Right atrium auricular region (tissue), 2 donors: ENCODE results near the gene RAPGEF2. TPM values are rescaled to one million over a fixed set of nuclear protein-coding genes. Genes with fewer than 3 reads are reported as not detected.

Experiments used
- DNase-seq: peaks from one replicate; pipeline ENCODE4 v3.0.0-alpha.2; 2019; ENCODE audit warnings: low spot score
- H3K27ac ChIP-seq, 2 donors: fragments of 200-600 bp; sonication (generic); 1 replicate in 1 of 2; 2 replicates in 1 of 2; pipeline ENCODE4 v1.5.1; 2016 to 2019
- H3K27me3 ChIP-seq, 2 donors: fragments of 200-600 bp; sonication (generic); one replicate each; pipeline versions ENCODE4 v1.5.1 to v1.6.0; 2017 to 2019
- H3K36me3 ChIP-seq: fragments of 200-600 bp; sonication (generic); one replicate; pipeline ENCODE4 v1.5.1; 2016
- H3K4me1 ChIP-seq, 2 donors: fragments of 200-600 bp; sonication (generic); one replicate each; pipeline versions ENCODE4 v1.5.1 to v1.6.0; 2017 to 2019
- H3K4me3 ChIP-seq, 2 donors: fragments of 200-600 bp; sonication (generic); 1 replicate in 1 of 2; 2 replicates in 1 of 2; pipeline ENCODE4 v1.5.1; 2017 to 2019; ENCODE audit warnings: mild to moderate bottlenecking in 1 of 2, moderate library complexity in 1 of 2
- H3K9me3 ChIP-seq, 2 donors: fragments of 200-600 bp; sonication (generic); one replicate each; pipeline ENCODE4 v1.5.1; 2019
- CTCF ChIP-seq, 2 donors: fragments of 200-600 bp; sonication (generic); IDR thresholded peaks; one replicate each; pipeline ENCODE4 v1.5.1; 2019; ENCODE audit warnings: antibody characterized with exemption in 2 of 2
- total RNA-seq, 2 donors: library from RNA; depleted of rRNA; stranded (reverse); fragments of >200 nt; gene quantifications; one replicate each; pipeline ENCODE4 v1.1.0, GENCODE V29; 2016

RAPGEF2 gene
- total RNA-seq, 2 donors from 2014 or later = 49.8 to 51.5 TPM

GRCh38 chr4:159232465-159233106, 129.7 kb downstream of the RAPGEF2 start:
- Histone ChIP-seq H3K27ac (peak overlapping the region in 1 of 2 donors; percentile 15), H3K4me1 (peaks cover 0 to 29% of the 10 kb centered on the region in 2 donors), H3K9me3 (no peaks in the 10 kb centered on the region), H3K36me3 (no peaks in the 10 kb centered on the region), H3K27me3 (no peaks in the 10 kb centered on the region), H3K4me3 (no peak overlapping the region)
- DNase-seq = no peak
- no peak for TF ChIP-seq CTCF (IDR thresholded peaks at IDR 0.05)

GRCh38 chr4:159235779-159236368, 133.0 kb downstream of the RAPGEF2 start:
- DNase-seq = no peak
- Histone ChIP-seq H3K9me3 (no peaks in the 10 kb centered on the region), H3K27ac (peak overlapping the region in 1 of 2 donors; percentile 40), H3K36me3 (no peaks in the 10 kb centered on the region), H3K4me3 (no peak overlapping the region), H3K4me1 (peaks cover 0 to 36% of the 10 kb centered on the region in 2 donors), H3K27me3 (no peaks in the 10 kb centered on the region)
- no peak for TF ChIP-seq CTCF (IDR thresholded peaks at IDR 0.05)

GRCh38 chr4:159237975-159238374, 135.1 kb downstream of the RAPGEF2 start:
- peaks cover 0 to 36% of the 10 kb centered on the region in 2 donors for H3K4me1 ChIP-seq
- no peak for DNase-seq
- H3K36me3 ChIP-seq = no peaks in the 10 kb centered on the region
- no peaks in the 10 kb centered on the region for H3K9me3 ChIP-seq
- no peak overlapping the region for H3K4me3 ChIP-seq
- TF ChIP-seq CTCF (IDR thresholded peaks at IDR 0.05) = no peak
- H3K27me3 ChIP-seq = no peaks in the 10 kb centered on the region
- H3K27ac ChIP-seq = no peak overlapping the region

- Histone ChIP-seq H3K9me3 (no peaks in the 10 kb centered on the region), H3K27ac (peak overlapping the region in 1 of 2 donors; percentile 26), H3K4me1 (peaks cover 0 to 32% of the 10 kb centered on the region in 2 donors), H3K27me3 (no peaks in the 10 kb centered on the region), H3K36me3 (no peaks in the 10 kb centered on the region), H3K4me3 (no peak overlapping the region)
- TF ChIP-seq CTCF (IDR thresholded peaks at IDR 0.05) = no peak
- DNase-seq = no peak
These were observed 135.8 kb downstream of the RAPGEF2 start for GRCh38 chr4:159238631-159239030.

GRCh38 chr4:159239629-159240028, 136.8 kb downstream of the RAPGEF2 start:
- no peaks in the 10 kb centered on the region for H3K9me3 ChIP-seq

More at GRCh38 chr4:159239629-159240028, 136.8 kb downstream of the RAPGEF2 start:
- TF ChIP-seq CTCF (IDR thresholded peaks at IDR 0.05) = no peak
- no peak for DNase-seq
- Histone ChIP-seq H3K36me3 (no peaks in the 10 kb centered on the region), H3K27me3 (no peaks in the 10 kb centered on the region), H3K4me3 (no peak overlapping the region), H3K27ac (peak overlapping the region; percentile 26 to 50), H3K4me1 (peaks cover 0 to 32% of the 10 kb centered on the region in 2 donors)
